Measurements from ENCODE around the gene DDX11. TPM values are rescaled to one million over a fixed set of nuclear protein-coding genes. Genes with fewer than 3 reads are reported as not detected.
"Not testable (repeated sequence)": the region's sequence is repeated elsewhere in the genome, so short reads cannot be mapped to it uniquely, and the experiment has no call there.

DDX11 gene
- 10 to 100 TPM in 3 of 4 donors, 1 to 10 TPM in 1; 2.6 to 36.2 (median 14.8) TPM for total RNA-seq

DNA sequence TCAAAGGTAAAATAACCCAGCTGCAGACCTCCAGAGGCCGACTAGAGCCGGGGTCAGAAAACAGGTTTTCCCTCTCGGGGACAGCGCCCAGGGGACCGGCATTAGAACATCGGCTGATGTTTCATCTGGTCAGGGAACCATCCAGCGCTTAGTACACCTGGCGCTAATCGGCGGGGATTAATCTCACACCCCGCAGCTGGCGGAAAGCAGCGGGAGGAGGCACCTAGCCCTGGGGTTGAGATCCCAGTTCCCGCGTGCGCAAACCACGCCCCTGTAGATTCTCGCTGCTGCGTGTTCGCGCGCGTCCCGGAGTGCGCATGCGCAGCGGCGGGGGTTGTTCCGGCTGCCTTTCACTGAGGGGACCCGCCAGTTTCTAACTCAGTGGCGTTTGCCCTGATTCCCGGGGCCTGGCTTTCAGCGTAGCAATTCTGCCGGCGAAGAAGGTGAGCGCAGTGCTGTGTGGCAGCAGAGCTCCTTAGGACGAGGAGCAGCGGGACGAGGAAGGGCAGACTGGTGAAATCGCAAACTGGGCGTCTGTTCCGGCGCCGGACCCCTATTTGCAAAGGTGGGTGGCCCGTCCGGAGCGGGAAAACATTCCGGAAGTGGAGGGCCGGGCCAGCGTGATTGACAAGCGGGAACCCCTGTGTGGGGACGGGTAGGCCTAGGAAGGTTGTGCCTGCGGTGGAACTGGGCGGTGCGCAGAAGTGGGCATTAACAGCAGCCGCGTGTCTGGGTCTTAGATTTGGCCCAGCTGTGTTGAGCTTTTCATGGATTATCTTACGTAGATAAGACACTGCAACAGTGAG is at the start of gene DDX11:
Gene DDX11, plus strand, starts transcription at position 334 of the 806 bp plus-strand sequence. CDS start 4,534 bp downstream, outside the sequence.
- TF ChIP-seq, protein P1, sequence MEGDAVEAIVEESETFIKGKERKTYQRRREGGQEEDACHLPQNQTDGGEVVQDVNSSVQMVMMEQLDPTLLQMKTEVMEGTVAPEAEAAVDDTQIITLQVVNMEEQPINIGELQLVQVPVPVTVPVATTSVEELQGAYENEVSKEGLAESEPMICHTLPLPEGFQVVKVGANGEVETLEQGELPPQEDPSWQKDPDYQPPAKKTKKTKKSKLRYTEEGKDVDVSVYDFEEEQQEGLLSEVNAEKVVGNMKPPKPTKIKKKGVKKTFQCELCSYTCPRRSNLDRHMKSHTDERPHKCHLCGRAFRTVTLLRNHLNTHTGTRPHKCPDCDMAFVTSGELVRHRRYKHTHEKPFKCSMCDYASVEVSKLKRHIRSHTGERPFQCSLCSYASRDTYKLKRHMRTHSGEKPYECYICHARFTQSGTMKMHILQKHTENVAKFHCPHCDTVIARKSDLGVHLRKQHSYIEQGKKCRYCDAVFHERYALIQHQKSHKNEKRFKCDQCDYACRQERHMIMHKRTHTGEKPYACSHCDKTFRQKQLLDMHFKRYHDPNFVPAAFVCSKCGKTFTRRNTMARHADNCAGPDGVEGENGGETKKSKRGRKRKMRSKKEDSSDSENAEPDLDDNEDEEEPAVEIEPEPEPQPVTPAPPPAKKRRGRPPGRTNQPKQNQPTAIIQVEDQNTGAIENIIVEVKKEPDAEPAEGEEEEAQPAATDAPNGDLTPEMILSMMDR (IDR thresholded peaks at IDR 0.05; ENCODE audit: low read depth), result not testable (repeated sequence)

DNA sequence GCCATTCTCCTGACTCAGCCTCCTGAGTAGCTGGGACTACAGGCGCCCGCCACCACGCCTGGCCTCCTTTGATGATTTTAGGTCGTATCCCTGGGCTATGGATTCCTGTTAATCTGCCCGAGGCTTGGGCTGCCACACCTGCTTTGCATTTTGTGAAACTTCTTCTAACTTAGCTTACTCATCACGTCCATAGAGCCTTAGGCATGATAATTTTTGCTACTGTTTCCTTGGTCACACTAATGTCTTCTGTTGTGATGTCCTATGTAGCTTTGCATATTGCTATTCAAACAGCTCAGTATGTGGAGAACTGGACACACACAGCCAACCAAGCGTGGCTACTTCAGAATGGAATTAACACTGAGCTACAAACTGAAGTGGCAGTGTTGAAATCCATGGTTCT is 47.5 kb upstream of the DDX11 start:
- TF ChIP-seq, protein P1 (IDR thresholded peaks at IDR 0.05; ENCODE audit: low read depth), result no peak

GRCh38 chr12:31029468-31029867 is 44.2 kb upstream of the DDX11 start:
- TF ChIP-seq, protein P1 (IDR thresholded peaks at IDR 0.05; ENCODE audit: low read depth), result no peak

GRCh38 chr12:31029916-31030562 is 43.6 kb upstream of the DDX11 start:
- TF ChIP-seq, protein P1 (IDR thresholded peaks at IDR 0.05; ENCODE audit: low read depth), result no peak

DNA sequence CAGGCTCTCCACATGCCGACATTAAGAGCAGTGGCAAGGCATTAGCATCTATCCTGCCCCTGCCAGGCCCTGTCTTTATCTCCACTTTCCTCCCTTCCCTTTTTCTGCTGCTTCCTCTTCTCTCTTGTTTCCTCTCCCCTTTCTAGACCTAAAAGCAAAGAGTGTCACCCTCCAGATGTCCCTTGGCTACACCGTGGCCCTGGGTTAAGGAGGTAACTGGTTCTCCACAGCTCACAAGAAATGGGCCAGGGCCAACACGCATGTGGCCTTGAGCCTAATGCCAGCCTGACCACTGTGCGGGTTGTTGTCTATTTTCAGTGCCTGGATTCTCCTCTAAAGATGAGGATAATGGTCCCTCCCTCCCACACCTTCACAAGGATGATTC is 41.7 kb upstream of the DDX11 start:
- TF ChIP-seq, protein P1 (IDR thresholded peaks at IDR 0.05; ENCODE audit: low read depth), result no peak

DNA sequence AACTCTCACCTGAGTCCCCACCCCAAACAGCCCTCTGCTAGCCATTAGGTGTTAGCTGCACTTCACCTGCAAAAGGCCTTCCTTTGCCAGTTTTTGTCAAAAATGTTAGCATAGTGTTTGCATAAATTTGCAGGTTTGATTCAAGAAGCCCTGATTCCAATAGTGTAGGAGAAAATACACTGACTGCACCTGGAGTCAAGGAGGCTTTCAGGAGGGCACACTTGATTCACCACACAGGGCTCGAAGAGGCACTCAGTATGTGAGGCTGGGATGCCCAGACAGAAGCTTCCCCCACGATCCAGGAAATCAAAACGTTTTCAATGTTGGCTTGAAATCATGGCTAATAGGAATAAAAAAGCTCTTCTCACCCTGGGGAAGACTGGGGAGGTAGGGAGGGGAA is 40.5 kb upstream of the DDX11 start:
- TF ChIP-seq, protein P1 (IDR thresholded peaks at IDR 0.05; ENCODE audit: low read depth), result no peak

- TF ChIP-seq, protein P1 (IDR thresholded peaks at IDR 0.05; ENCODE audit: low read depth), result no peak
Observed at GRCh38 chr12:31033681-31034080, 40.0 kb upstream of the DDX11 start.

Measured in subcutaneous adipose tissue (tissue), 4 donors.